Bronchial epithelial cell (primary cell): ENCODE measurements around the gene CLGN. TPM values are rescaled to one million over a fixed set of nuclear protein-coding genes. Genes with fewer than 3 reads are reported as not detected.

Experiments used
- DNase-seq: peaks from one replicate; pipeline ENCODE4 v3.0.0-alpha.2; 2010; ENCODE audit warnings: low read depth
- FAIRE-seq: peaks from 2 replicates; lab custom pipeline; 2011; peaks lifted over from hg19 to GRCh38; lab: Jason Lieb, UNC
- H3K27me3 ChIP-seq: 2 replicates; pipeline ENCODE4 v1.5.1; 2011; ENCODE audit warnings: low read length; ENCODE audit not compliant: control insufficient read depth, insufficient read depth
- H3K36me3 ChIP-seq: 2 replicates; pipeline ENCODE4 v1.5.1; 2011; ENCODE audit warnings: low read length; ENCODE audit not compliant: control insufficient read depth, insufficient read depth
- H3K4me3 ChIP-seq: 2 replicates; pipeline ENCODE4 v1.5.1; 2011; ENCODE audit warnings: mild to moderate bottlenecking, low read depth, low read length, control low read depth
- CTCF ChIP-seq: IDR thresholded peaks from 2 replicates; pipeline ENCODE4 v1.5.1; 2011; ENCODE audit warnings: mild to moderate bottlenecking, moderate library complexity, low read length, control low read depth, inconsistent platforms; ENCODE audit not compliant: insufficient read depth, severe bottlenecking
- total RNA-seq: library from RNA; depleted of rRNA; stranded (reverse); fragments of >200 nt; gene quantifications from 2 replicates; pipeline ENCODE4 v1.2.1, GENCODE V29; 2014

CLGN gene
- total RNA-seq, 1 donor from 2014 or later = 78.5 TPM

GRCh38 chr4:140355288-140355687 lies 72.2 kb downstream of the CLGN start:
- no peak overlapping the region for H3K4me3 ChIP-seq
- TF ChIP-seq CTCF = no peak
- no peak for FAIRE-seq

GRCh38 chr4:140353786-140354185 lies 73.7 kb downstream of the CLGN start:
- no peak for FAIRE-seq
- H3K27me3 ChIP-seq = no peaks in the 10 kb centered on the region
- DNase-seq = no peak
- no peak overlapping the region for H3K4me3 ChIP-seq
- no peaks in the 10 kb centered on the region for H3K36me3 ChIP-seq
- TF ChIP-seq CTCF = no peak

More at GRCh38 chr4:140355288-140355687, 72.2 kb downstream of the CLGN start:
- no peaks in the 10 kb centered on the region for H3K36me3 ChIP-seq
- H3K27me3 ChIP-seq = no peaks in the 10 kb centered on the region
- no peak for DNase-seq

- Histone ChIP-seq H3K36me3 (no peaks in the 10 kb centered on the region), H3K27me3 (no peaks in the 10 kb centered on the region), H3K4me3 (no peak overlapping the region)
- no peak for FAIRE-seq
- no peak for DNase-seq
- no peak for TF ChIP-seq CTCF
Measured at GRCh38 chr4:140351093-140352075, 76.1 kb downstream of the CLGN start.

- FAIRE-seq = no peak
- Histone ChIP-seq H3K36me3 (no peaks in the 10 kb centered on the region), H3K4me3 (no peak overlapping the region), H3K27me3 (no peaks in the 10 kb centered on the region)
- no peak for TF ChIP-seq CTCF
- no peak for DNase-seq
Measured at GRCh38 chr4:140349816-140350215, 77.6 kb downstream of the CLGN start.

- Histone ChIP-seq H3K36me3 (no peaks in the 10 kb centered on the region), H3K4me3 (no peak overlapping the region), H3K27me3 (no peaks in the 10 kb centered on the region)
- FAIRE-seq (no peak), DNase-seq (no peak)
- TF ChIP-seq CTCF = no peak
Measured at GRCh38 chr4:140346136-140346535, 81.3 kb downstream of the CLGN start.
